HepG2 (cell line): ENCODE measurements around the gene KIZ. TPM values are rescaled to one million over a fixed set of nuclear protein-coding genes. Genes with fewer than 3 reads are reported as not detected.

Source experiments
- ATAC-seq: fragments of 200-7000 bp; cut with Tn5 transposase; 3 replicates; pipeline ENCODE4 v1.9.1; 2020; ENCODE audit warnings: mild to moderate bottlenecking, moderate library complexity
- BruUV-seq: library from RNA; stranded (reverse); fragments of 400-500 nt; replicated peaks from 2 replicates; lab custom pipeline; 2021; lab: Mats Ljungman, UMichigan
- CTCF ChIA-PET: fragments of 300-600 bp; formaldehyde crosslinking; extraction: SDS; loops from one replicate; lab custom pipeline; 2021; ENCODE audit warnings: low total read pairs, inconsistent platforms, low intra/inter-chr PET ratio; lab: Yijun Ruan, JAX
- POLR2A ChIA-PET: fragments of 350-600 bp; sonication (Branson Sonifier 250); formaldehyde crosslinking; loops from one replicate; lab custom pipeline; 2020; ENCODE audit warnings: antibody characterized with exemption, inconsistent platforms; lab: Yijun Ruan, JAX
- DNase-seq: peaks from one replicate; pipeline ENCODE4 v3.0.0-alpha.2; 2015; ENCODE audit warnings: low spot score
- FAIRE-seq: peaks from 3 replicates; lab custom pipeline; 2011; peaks lifted over from hg19 to GRCh38; lab: Jason Lieb, UNC
- H2AFZ ChIP-seq: one replicate; pipeline ENCODE4 v1.6.1; 2011; ENCODE audit warnings: low read length, inconsistent platforms
- H3K27ac ChIP-seq: fragments of 300-600 bp; 3 replicates; pipeline ENCODE4 v1.8.0; 2011; ENCODE audit warnings: mixed run types, mild to moderate bottlenecking, mixed read lengths, low read length, inconsistent platforms; ENCODE audit not compliant: insufficient read depth; ENCODE audit errors: extremely low read length
- H3K27me3 ChIP-seq, 2 experiments: fragments of 200-600 bp in 1 of 2; 2 replicates in 1 of 2; 3 replicates in 1 of 2; pipeline versions ENCODE4 v1.6.0 to v1.8.0; 2011; ENCODE audit warnings: low read length in 2 of 2, mild to moderate bottlenecking in 2 of 2, moderate library complexity in 2 of 2, inconsistent platforms in 1 of 2; ENCODE audit not compliant: insufficient read depth in 2 of 2, control insufficient read depth in 1 of 2
- H3K36me3 ChIP-seq, 2 experiments: fragments of 200-600 bp in 1 of 2; replicated peaks in 1 of 2; 2 replicates in 1 of 2; 3 replicates in 1 of 2; pipeline versions ENCODE4 v1.5.1 to v1.8.0; 2011; ENCODE audit warnings: low read length in 2 of 2, inconsistent platforms in 1 of 2; ENCODE audit not compliant: insufficient read depth in 2 of 2, control insufficient read depth in 1 of 2
- H3K4me1 ChIP-seq: 2 replicates; pipeline ENCODE4 v1.5.1; 2012; ENCODE audit warnings: low read length, inconsistent platforms; ENCODE audit not compliant: insufficient read depth
- H3K4me2 ChIP-seq: 2 replicates; pipeline ENCODE4 v1.6.0; 2011; ENCODE audit warnings: low read depth, low read length, inconsistent platforms
- H3K4me3 ChIP-seq, 3 experiments: fragments of 200-600 bp in 1 of 3; sonication (generic), shearing (Covaris generic) in 1 of 3; replicated peaks in 1 of 3; 2 replicates each; pipeline ENCODE4 v1.5.1; 2011 to 2016; ENCODE audit warnings: low read length in 3 of 3, inconsistent platforms in 2 of 3, low read depth in 2 of 3, mild to moderate bottlenecking in 2 of 3, control low read depth in 1 of 3, mixed read lengths in 1 of 3; ENCODE audit not compliant: insufficient read depth in 1 of 3
- H3K79me2 ChIP-seq: one replicate; pipeline ENCODE4 v1.6.1; 2011; ENCODE audit warnings: low read length, inconsistent platforms; ENCODE audit not compliant: insufficient read depth
- H3K9ac ChIP-seq: 2 replicates; pipeline ENCODE4 v1.6.0; 2011; ENCODE audit warnings: mild to moderate bottlenecking, low read depth, low read length, inconsistent platforms; ENCODE audit not compliant: insufficient read depth
- H3K9me3 ChIP-seq: 2 replicates; pipeline ENCODE4 v1.5.1; 2012; ENCODE audit warnings: mild to moderate bottlenecking, low read length
- H4K20me1 ChIP-seq: 2 replicates; pipeline ENCODE4 v1.6.0; 2011; ENCODE audit warnings: inconsistent platforms, mild to moderate bottlenecking, low read length, moderate library complexity; ENCODE audit not compliant: insufficient read depth
- ATF6 ChIP-seq: sonication (generic); formaldehyde crosslinking; conservative IDR thresholded peaks from 2 replicates; pipeline ENCODE4 v1.4.0; 2020; ENCODE audit warnings: missing genetic modification reagents
- SOX13 ChIP-seq, 3 experiments: fragments of 450-650 bp in 1 of 3; sonication (generic) in 1 of 3; formaldehyde crosslinking in 1 of 3; IDR thresholded peaks in 2 of 3; conservative IDR thresholded peaks in 1 of 3; 2 replicates each; pipeline versions ENCODE4 v1.5.0 to v1.6.1; 2016 to 2020; ENCODE audit warnings: antibody characterized with exemption in 1 of 3, mild to moderate bottlenecking in 1 of 3, missing compliant biosample characterization in 1 of 3, missing genetic modification reagents in 1 of 3, moderate library complexity in 1 of 3
- ZFP36 ChIP-seq: fragments of 150-350 bp; IDR thresholded peaks from 2 replicates; pipeline ENCODE4 v1.6.1; 2018; ENCODE audit warnings: borderline replicate concordance, low read length, low read depth; ENCODE audit not compliant: partially characterized antibody
- ZNF354B ChIP-seq: sonication (generic); formaldehyde crosslinking; IDR thresholded peaks from 2 replicates; pipeline ENCODE4 v1.8.0; 2022; ENCODE audit warnings: mild to moderate bottlenecking, missing genetic modification reagents
- WGBS: methylation state at CpG from one replicate; pipeline ENCODE4 v1.1.6; 2017; ENCODE audit warnings: low lambda C conversion rate; 5-methylcytosine and 5-hydroxymethylcytosine counted together
- in situ Hi-C: cut with HindIII; loops from 2 replicates; pipeline ENCODE4 v1.10.0; 2017; ENCODE audit warnings: low pct_unique_long_range_greater_than_20kb; ENCODE audit not compliant: extremely low pct_ligation_motif_present
- intact Hi-C: fragments of 100-400 bp; cut with micrococcal nuclease; formaldehyde crosslinking; loops from one replicate; pipeline ENCODE4 v1.10.0; 2022; ENCODE audit not compliant: unreplicated experiment
- polyA plus RNA-seq, 8 experiments: library from polyadenylated mRNA; depleted of rRNA in 3 of 8; stranded (reverse) in 7 of 8; unstranded in 1 of 8; fragments of >200 nt; fragmentation: Illumina TruSeq in 4 of 8; extraction: Trizol in 4 of 8; gene quantifications; 2 replicates each; pipeline versions ENCODE4 v1.2.1 to v1.2.3, GENCODE V29; 2011 to 2016; ENCODE audit warnings: low read depth in 4 of 8, missing spikeins in 1 of 8, mixed read lengths in 1 of 8; ENCODE audit not compliant: insufficient read depth in 1 of 8
- total RNA-seq, 5 experiments: library from RNA; depleted of rRNA; stranded (reverse); fragments of >200 nt; fragmentation: Illumina TruSeq; extraction: Trizol; gene quantifications; 2 replicates each; pipeline ENCODE4 v1.2.3, GENCODE V29; 2016; ENCODE audit warnings: low read depth in 1 of 5
- TF ChIP-seq, protein P1 (sequence below): sonication (generic); formaldehyde crosslinking; IDR thresholded peaks from 2 replicates; pipeline ENCODE4 v1.4.0; 2020; ENCODE audit warnings: mild to moderate bottlenecking, missing genetic modification reagents
- TF ChIP-seq, protein P2 (sequence below): sonication (generic); formaldehyde crosslinking; IDR thresholded peaks from 2 replicates; pipeline ENCODE4 v1.4.0; 2020; ENCODE audit warnings: missing genetic modification reagents
- TF ChIP-seq, protein P3 (sequence below): sonication (generic); formaldehyde crosslinking; IDR thresholded peaks from 2 replicates; pipeline ENCODE4 v1.5.0; 2020; ENCODE audit warnings: missing genetic modification reagents, mild to moderate bottlenecking, borderline replicate concordance

The KIZ gene
- total and polyA plus RNA-seq, 2 of the 13 experiments (the other 11 are each of a cell fraction or from before 2014, with no cell fraction given) = 46.3 to 114 TPM

- TF ChIP-seq ATF6 (CRISPR knock-in tag) = no peak
Observed at GRCh38 chr20:21118782-21119181, 7.1 kb upstream of the KIZ start (continued).

- H3K27ac ChIP-seq = no peak overlapping the region
- ATAC-seq = no peak
- 81% methylated on average over 3 of the region's 3 CpGs for WGBS
- peaks cover 33% of the 10 kb centered on the region for H3K4me1 ChIP-seq
- in situ Hi-C loops = loop anchor here (10.0 kb wide), 1 partner anchor 259 kb away; no protein-coding TSS in a partner anchor
- no peak overlapping the region for H3K9ac ChIP-seq
- H3K9me3 ChIP-seq = no peaks in the 10 kb centered on the region
- no peak for DNase-seq
- FAIRE-seq = no peak
- intact Hi-C loops = loop anchor here (2.0 kb wide), 1 partner anchor 35 kb away; no protein-coding TSS in a partner anchor
- ChIA-PET POLR2A (no interaction called here), CTCF (no interaction called here)
- no peaks in the 10 kb centered on the region; a peak in 1 of 5 replicates for H3K27me3 ChIP-seq
- no TSS peak for BruUV-seq
- H4K20me1 ChIP-seq = no peaks in the 10 kb centered on the region
- no peak overlapping the region for H3K4me2 ChIP-seq
- no peak overlapping the region for H3K4me3 ChIP-seq
- H3K36me3 ChIP-seq = no peaks in the 10 kb centered on the region
- H3K79me2 ChIP-seq = peaks cover 30% of the 10 kb centered on the region
- H2AFZ ChIP-seq = peak overlapping the region; percentile 55
- TF ChIP-seq, protein P1, sequence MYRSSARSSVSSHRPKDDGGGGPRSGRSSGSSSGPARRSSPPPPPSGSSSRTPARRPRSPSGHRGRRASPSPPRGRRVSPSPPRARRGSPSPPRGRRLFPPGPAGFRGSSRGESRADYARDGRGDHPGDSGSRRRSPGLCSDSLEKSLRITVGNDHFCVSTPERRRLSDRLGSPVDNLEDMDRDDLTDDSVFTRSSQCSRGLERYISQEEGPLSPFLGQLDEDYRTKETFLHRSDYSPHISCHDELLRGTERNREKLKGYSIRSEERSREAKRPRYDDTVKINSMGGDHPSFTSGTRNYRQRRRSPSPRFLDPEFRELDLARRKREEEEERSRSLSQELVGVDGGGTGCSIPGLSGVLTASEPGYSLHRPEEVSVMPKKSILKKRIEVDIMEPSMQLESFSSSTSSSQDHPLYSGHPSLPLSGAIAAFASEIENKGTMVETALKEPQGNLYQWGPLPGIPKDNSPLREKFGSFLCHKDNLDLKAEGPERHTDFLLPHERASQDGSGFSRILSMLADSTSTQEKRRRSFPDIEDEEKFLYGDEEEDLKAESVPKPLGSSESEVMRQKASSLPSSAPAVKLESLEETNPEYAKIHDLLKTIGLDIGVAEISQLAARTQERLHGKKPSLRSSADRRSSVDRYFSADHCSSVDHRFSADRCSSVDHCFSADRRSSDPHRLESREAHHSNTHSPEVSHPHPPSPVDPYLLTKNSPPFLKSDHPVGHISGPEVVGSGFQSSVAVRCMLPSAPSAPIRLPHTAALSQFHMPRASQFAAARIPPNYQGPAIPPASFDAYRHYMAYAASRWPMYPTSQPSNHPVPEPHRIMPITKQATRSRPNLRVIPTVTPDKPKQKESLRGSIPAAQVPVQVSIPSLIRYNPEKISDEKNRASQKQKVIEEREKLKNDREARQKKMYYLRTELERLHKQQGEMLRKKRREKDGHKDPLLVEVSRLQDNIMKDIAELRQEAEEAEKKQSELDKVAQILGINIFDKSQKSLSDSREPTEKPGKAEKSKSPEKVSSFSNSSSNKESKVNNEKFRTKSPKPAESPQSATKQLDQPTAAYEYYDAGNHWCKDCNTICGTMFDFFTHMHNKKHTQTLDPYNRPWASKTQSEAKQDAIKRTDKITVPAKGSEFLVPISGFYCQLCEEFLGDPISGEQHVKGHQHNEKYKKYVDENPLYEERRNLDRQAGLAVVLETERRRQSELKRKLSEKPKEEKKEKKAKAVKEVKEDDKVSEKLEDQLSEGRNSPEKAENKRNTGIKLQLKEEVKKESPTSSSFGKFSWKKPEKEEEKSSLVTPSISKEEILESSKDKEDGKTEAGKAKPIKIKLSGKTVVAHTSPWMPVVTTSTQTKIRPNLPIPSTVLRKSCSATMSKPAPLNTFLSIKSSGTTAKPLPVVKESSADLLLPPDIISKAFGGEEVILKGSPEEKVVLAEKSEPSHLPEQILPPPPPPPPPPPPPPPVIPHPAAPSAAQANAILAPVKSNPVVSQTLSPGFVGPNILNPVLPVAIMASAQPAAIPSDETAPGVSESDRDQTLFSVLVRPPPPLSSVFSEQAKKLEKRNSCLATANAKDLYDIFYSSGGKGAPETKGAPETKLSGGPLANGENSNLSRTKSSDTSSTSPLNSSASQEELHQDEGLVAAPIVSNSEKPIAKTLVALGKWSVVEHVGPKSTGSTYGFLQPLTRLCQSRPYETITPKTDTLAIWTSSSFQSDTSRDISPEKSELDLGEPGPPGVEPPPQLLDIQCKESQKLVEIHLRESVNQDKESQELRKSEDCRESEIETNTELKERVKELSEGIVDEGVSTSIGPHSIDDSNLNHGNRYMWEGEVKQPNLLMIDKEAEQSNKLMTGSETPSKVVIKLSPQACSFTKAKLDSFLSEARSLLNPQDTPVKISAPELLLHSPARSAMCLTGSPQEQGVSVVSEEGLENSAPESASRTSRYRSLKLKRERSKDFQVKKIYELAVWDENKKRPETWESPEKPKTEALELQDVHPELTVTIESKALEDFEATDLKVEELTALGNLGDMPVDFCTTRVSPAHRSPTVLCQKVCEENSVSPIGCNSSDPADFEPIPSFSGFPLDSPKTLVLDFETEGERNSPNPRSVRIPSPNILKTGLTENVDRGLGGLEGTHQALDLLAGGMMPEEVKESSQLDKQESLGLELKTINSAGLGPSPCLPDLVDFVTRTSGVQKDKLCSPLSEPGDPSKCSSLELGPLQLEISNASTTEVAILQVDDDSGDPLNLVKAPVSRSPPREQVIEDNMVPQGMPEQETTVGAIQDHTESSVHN = no peak
- no peak for TF ChIP-seq ZFP36
- TF ChIP-seq, protein P2, sequence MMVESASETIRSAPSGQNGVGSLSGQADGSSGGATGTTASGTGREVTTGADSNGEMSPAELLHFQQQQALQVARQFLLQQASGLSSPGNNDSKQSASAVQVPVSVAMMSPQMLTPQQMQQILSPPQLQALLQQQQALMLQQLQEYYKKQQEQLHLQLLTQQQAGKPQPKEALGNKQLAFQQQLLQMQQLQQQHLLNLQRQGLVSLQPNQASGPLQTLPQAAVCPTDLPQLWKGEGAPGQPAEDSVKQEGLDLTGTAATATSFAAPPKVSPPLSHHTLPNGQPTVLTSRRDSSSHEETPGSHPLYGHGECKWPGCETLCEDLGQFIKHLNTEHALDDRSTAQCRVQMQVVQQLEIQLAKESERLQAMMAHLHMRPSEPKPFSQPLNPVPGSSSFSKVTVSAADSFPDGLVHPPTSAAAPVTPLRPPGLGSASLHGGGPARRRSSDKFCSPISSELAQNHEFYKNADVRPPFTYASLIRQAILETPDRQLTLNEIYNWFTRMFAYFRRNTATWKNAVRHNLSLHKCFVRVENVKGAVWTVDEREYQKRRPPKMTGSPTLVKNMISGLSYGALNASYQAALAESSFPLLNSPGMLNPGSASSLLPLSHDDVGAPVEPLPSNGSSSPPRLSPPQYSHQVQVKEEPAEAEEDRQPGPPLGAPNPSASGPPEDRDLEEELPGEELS (CRISPR knock-in tag) = no peak
- 0 out of 2 replicates have a peak, but pooled peaks have one; percentile 63 for TF ChIP-seq ZNF354B (CRISPR knock-in tag)
- no peak for TF ChIP-seq SOX13 (IDR thresholded peaks at IDR 0.05)
- TF ChIP-seq SOX13 (CRISPR knock-in tag; conservative IDR thresholded peaks at IDR 0.05 in 1 of 2, IDR thresholded peaks at IDR 0.05 in 1 of 2) = no peak
- TF ChIP-seq, protein P3, sequence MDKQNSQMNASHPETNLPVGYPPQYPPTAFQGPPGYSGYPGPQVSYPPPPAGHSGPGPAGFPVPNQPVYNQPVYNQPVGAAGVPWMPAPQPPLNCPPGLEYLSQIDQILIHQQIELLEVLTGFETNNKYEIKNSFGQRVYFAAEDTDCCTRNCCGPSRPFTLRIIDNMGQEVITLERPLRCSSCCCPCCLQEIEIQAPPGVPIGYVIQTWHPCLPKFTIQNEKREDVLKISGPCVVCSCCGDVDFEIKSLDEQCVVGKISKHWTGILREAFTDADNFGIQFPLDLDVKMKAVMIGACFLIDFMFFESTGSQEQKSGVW (CRISPR knock-in tag) = no peak
Observed at GRCh38 chr20:21124190-21124589, 1.7 kb upstream of the KIZ start.
